ENCODE results near the gene RGS11.

The RGS11 gene

GRCh38 chr16:297832-298231 lies 22.1 kb upstream of the RGS11 start:
- Histone ChIP-seq H3K27ac (ENCODE audit: poor library complexity, severe bottlenecking) (no peak overlapping the region), H3K4me1 (ENCODE audit: insufficient read depth, poor library complexity, severe bottlenecking) (no peaks in the 10 kb centered on the region), H3K9me3 (ENCODE audit: severe bottlenecking) (no peaks in the 10 kb centered on the region), H3K27me3 (ENCODE audit: insufficient read depth, poor library complexity, severe bottlenecking) (no peaks in the 10 kb centered on the region), H3K36me3 (ENCODE audit: low read depth) (peaks cover 22% of the 10 kb centered on the region), H3K4me3 (ENCODE audit: severe bottlenecking) (no peak overlapping the region)
- DNase-seq (ENCODE audit: low spot score) (peak; percentile 62), ATAC-seq (ENCODE audit: low read depth) (no peak)
- TF ChIP-seq CTCF (IDR thresholded peaks at IDR 0.05; ENCODE audit: poor library complexity, severe bottlenecking): no peak

GRCh38 chr16:296806-297510 lies 21.2 kb upstream of the RGS11 start:
- H3K27me3 ChIP-seq (ENCODE audit: insufficient read depth, poor library complexity, severe bottlenecking): no peaks in the 10 kb centered on the region
- no peaks in the 10 kb centered on the region for H3K9me3 ChIP-seq (ENCODE audit: severe bottlenecking)
- TF ChIP-seq CTCF (IDR thresholded peaks at IDR 0.05; ENCODE audit: poor library complexity, severe bottlenecking): no peak
- H3K4me3 ChIP-seq (ENCODE audit: severe bottlenecking): no peak overlapping the region
- H3K27ac ChIP-seq (ENCODE audit: poor library complexity, severe bottlenecking): no peak overlapping the region
- H3K36me3 ChIP-seq (ENCODE audit: low read depth): peaks cover 22% of the 10 kb centered on the region
- peak; percentile 62 for DNase-seq (ENCODE audit: low spot score)
- no peak for ATAC-seq (ENCODE audit: low read depth)
- no peaks in the 10 kb centered on the region for H3K4me1 ChIP-seq (ENCODE audit: insufficient read depth, poor library complexity, severe bottlenecking)

- Histone ChIP-seq H3K9me3 (ENCODE audit: severe bottlenecking) (no peaks in the 10 kb centered on the region), H3K4me3 (ENCODE audit: severe bottlenecking) (no peak overlapping the region), H3K36me3 (ENCODE audit: low read depth) (peaks cover 22% of the 10 kb centered on the region), H3K27ac (ENCODE audit: poor library complexity, severe bottlenecking) (no peak overlapping the region), H3K4me1 (ENCODE audit: insufficient read depth, poor library complexity, severe bottlenecking) (no peaks in the 10 kb centered on the region), H3K27me3 (ENCODE audit: insufficient read depth, poor library complexity, severe bottlenecking) (no peaks in the 10 kb centered on the region)
- no peak for TF ChIP-seq CTCF (IDR thresholded peaks at IDR 0.05; ENCODE audit: poor library complexity, severe bottlenecking)
- no peak for ATAC-seq (ENCODE audit: low read depth)
- DNase-seq (ENCODE audit: low spot score): no peak
Measured at GRCh38 chr16:296276-296675, 20.5 kb upstream of the RGS11 start.

GRCh38 chr16:293043-293775 lies 17.5 kb upstream of the RGS11 start:
- TF ChIP-seq CTCF (IDR thresholded peaks at IDR 0.05; ENCODE audit: poor library complexity, severe bottlenecking): no peak
- H3K36me3 ChIP-seq (ENCODE audit: low read depth): peaks cover 20% of the 10 kb centered on the region
- H3K27ac ChIP-seq (ENCODE audit: poor library complexity, severe bottlenecking): no peak overlapping the region
- H3K27me3 ChIP-seq (ENCODE audit: insufficient read depth, poor library complexity, severe bottlenecking): no peaks in the 10 kb centered on the region
- no peaks in the 10 kb centered on the region for H3K4me1 ChIP-seq (ENCODE audit: insufficient read depth, poor library complexity, severe bottlenecking)
- DNase-seq (ENCODE audit: low spot score) (no peak), ATAC-seq (ENCODE audit: low read depth) (no peak)
- H3K4me3 ChIP-seq (ENCODE audit: severe bottlenecking): no peak overlapping the region
- H3K9me3 ChIP-seq (ENCODE audit: severe bottlenecking): no peaks in the 10 kb centered on the region

- no peak for DNase-seq (ENCODE audit: low spot score)
- Histone ChIP-seq H3K27ac (ENCODE audit: poor library complexity, severe bottlenecking) (no peak overlapping the region), H3K4me1 (ENCODE audit: insufficient read depth, poor library complexity, severe bottlenecking) (no peaks in the 10 kb centered on the region), H3K27me3 (ENCODE audit: insufficient read depth, poor library complexity, severe bottlenecking) (no peaks in the 10 kb centered on the region), H3K4me3 (ENCODE audit: severe bottlenecking) (no peak overlapping the region), H3K36me3 (ENCODE audit: low read depth) (peaks cover 26% of the 10 kb centered on the region), H3K9me3 (ENCODE audit: severe bottlenecking) (no peaks in the 10 kb centered on the region)
- TF ChIP-seq CTCF (IDR thresholded peaks at IDR 0.05; ENCODE audit: poor library complexity, severe bottlenecking): no peak
- no peak for ATAC-seq (ENCODE audit: low read depth)
Measured at GRCh38 chr16:291539-291938, 15.8 kb upstream of the RGS11 start.

Data from RWPE2 (cell line).